K562 (cell line): ENCODE measurements around the gene FSTL4. TPM values are rescaled to one million over a fixed set of nuclear protein-coding genes. Genes with fewer than 3 reads are reported as not detected.

ENCODE experiments used
- KDM5B ChIP-seq: fragments of 200-600 bp; sonication (generic); IDR thresholded peaks from 2 replicates; pipeline ENCODE4 v1.6.1; 2012; ENCODE audit warnings: low read depth, mild to moderate bottlenecking, moderate library complexity, low read length, control low read depth, inconsistent platforms; ENCODE audit not compliant: insufficient replicate concordance
- MBD2 ChIP-seq: sonication (generic); IDR thresholded peaks from 2 replicates; pipeline ENCODE4 v1.6.1; 2016; ENCODE audit warnings: low read depth, borderline replicate concordance
- SIRT6 ChIP-seq: IDR thresholded peaks from one replicate; pipeline ENCODE4 v1.6.1; 2012; ENCODE audit warnings: low read depth, mild to moderate bottlenecking, control low read depth, inconsistent platforms, low read length, moderate library complexity
- ZNF316 ChIP-seq: fragments of 450-650 bp; IDR thresholded peaks from 2 replicates; pipeline ENCODE4 v1.6.1; 2016
- ZNF778 ChIP-seq: fragments of 450-650 bp; formaldehyde crosslinking; IDR thresholded peaks from 2 replicates; pipeline ENCODE4 v1.4.0; 2020; ENCODE audit warnings: mild to moderate bottlenecking, moderate library complexity
- polyA plus RNA-seq, 8 experiments: library from polyadenylated mRNA; depleted of rRNA in 4 of 8; stranded (reverse) in 5 of 8; unstranded in 3 of 8; fragments of >200 nt; fragmentation: Nextera tagmentation in 2 of 8; fragmentation: Illumina TruSeq in 1 of 8; extraction: Ambion mirVana in 2 of 8; extraction: Trizol in 1 of 8; gene quantifications; 2 replicates each; pipeline versions ENCODE4 v1.2.1 to v1.2.3, GENCODE V29; 2011 to 2014; ENCODE audit warnings: inconsistent platforms in 1 of 8, missing spikeins in 1 of 8
- total RNA-seq, 7 experiments: library from RNA; depleted of rRNA in 6 of 7; stranded (reverse); fragments of >200 nt in 6 of 7; fragmentation: Illumina TruSeq in 2 of 7; extraction: Trizol in 2 of 7; gene quantifications; 2 replicates each; pipeline versions ENCODE4 v1.2.1 to v1.2.3, GENCODE V29; 2011 to 2021; ENCODE audit warnings: low replicate concordance in 1 of 7
- TF ChIP-seq, protein P1 (sequence below), 2 experiments: IDR thresholded peaks in 1 of 2; conservative IDR thresholded peaks in 1 of 2; 2 replicates each; pipeline ENCODE4 v1.6.1; 2016; ENCODE audit warnings: low read depth in 2 of 2, mild to moderate bottlenecking in 1 of 2, missing compliant biosample characterization in 1 of 2, missing genetic modification characterization in 1 of 2, moderate library complexity in 1 of 2
- TF ChIP-seq, protein P2 (sequence below), 2 experiments: IDR thresholded peaks; 2 replicates each; pipeline ENCODE4 v1.6.1; 2011; ENCODE audit warnings: borderline replicate concordance in 1 of 2, control low read depth in 1 of 2, low read depth in 1 of 2, low read length in 1 of 2, mild to moderate bottlenecking in 1 of 2, mixed read lengths in 1 of 2, moderate library complexity in 1 of 2; ENCODE audit not compliant: insufficient read depth in 1 of 2, insufficient read length in 1 of 2, poor library complexity in 1 of 2, severe bottlenecking in 1 of 2; ENCODE audit errors: extremely low read depth in 1 of 2

FSTL4 gene
- total and polyA plus RNA-seq, 9 of the 15 experiments (the other 6 are each of a cell fraction or from before 2014, with no cell fraction given): 0.08 to 0.18 (median 0.10) TPM; not detected in 5

- TF ChIP-seq, protein P1, sequence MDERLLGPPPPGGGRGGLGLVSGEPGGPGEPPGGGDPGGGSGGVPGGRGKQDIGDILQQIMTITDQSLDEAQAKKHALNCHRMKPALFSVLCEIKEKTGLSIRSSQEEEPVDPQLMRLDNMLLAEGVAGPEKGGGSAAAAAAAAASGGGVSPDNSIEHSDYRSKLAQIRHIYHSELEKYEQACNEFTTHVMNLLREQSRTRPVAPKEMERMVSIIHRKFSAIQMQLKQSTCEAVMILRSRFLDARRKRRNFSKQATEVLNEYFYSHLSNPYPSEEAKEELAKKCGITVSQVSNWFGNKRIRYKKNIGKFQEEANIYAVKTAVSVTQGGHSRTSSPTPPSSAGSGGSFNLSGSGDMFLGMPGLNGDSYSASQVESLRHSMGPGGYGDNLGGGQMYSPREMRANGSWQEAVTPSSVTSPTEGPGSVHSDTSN (CRISPR knock-in tag; IDR thresholded peaks at IDR 0.05; ENCODE audit: low read depth): no peak
- TF ChIP-seq, protein P1 (tag; conservative IDR thresholded peaks at IDR 0.05; ENCODE audit: low read depth): no peak
- no peak for TF ChIP-seq KDM5B
- TF ChIP-seq SIRT6: no peak
- TF ChIP-seq MBD2: no peak
- TF ChIP-seq, protein P2, sequence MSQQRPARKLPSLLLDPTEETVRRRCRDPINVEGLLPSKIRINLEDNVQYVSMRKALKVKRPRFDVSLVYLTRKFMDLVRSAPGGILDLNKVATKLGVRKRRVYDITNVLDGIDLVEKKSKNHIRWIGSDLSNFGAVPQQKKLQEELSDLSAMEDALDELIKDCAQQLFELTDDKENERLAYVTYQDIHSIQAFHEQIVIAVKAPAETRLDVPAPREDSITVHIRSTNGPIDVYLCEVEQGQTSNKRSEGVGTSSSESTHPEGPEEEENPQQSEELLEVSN (IDR thresholded peaks at IDR 0.05; ENCODE audit: borderline replicate concordance in 1 of 2, extremely low read depth in 1 of 2, insufficient read depth in 1 of 2, insufficient read length in 1 of 2, low read depth in 1 of 2, low read length in 1 of 2, poor library complexity in 1 of 2, severe bottlenecking in 1 of 2): no peak
- no peak for TF ChIP-seq ZNF778 (CRISPR knock-in tag)
- no peak for TF ChIP-seq ZNF316
Measured at GRCh38 chr5:133265257-133265656, 347.1 kb downstream of the FSTL4 start (continued).
